ENCODE results near the gene PLAGL2. TPM values are rescaled to one million over a fixed set of nuclear protein-coding genes. Genes with fewer than 3 reads are reported as not detected.
A peak's percentile ranks its signal among the peaks of the same experiment; 100 is the strongest.

The PLAGL2 gene
- total RNA-seq, 1 donor from 2014 or later = 6.7 TPM

DNA sequence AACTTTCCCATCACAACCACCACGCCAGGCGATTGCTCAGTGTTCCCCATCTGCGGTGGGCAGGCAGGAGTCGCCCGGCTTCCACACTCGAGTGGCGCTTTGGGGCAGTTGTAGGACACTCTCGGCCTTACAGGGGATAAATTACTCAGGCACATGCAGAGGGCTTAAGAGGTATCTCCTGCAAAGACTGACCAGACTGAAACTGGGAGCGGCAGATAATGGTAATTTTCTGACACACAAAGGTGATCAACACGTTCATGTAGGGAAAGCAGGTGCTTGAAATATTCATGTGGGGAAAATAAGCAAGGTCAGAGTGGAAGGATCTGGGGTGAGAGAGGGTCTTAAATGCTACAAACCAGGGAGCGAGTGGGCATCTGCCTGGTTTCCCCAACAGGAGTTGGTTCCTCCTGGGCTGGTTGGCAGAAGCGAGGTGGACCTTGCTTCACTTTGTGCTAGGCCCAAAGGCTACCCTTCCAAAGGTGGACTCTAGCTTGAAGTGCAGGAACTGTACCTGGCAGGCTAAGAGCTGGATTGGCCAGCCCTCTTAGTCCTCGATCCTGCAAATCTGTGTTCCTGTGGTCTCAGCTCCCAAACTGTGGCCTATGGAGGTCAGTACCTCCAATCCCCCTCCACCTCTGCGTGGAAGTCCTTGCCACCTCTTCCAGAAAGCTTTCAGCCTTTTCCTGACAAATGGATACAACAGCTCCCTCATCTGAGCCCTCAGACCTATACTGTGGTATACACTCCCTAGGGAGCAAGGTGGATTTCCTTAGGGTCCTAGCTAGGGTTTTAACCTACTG, 16.7 kb downstream of the PLAGL2 start:
- H3K27ac ChIP-seq = peak overlapping the region; percentile 70 to 78
- H3K4me1 ChIP-seq = peaks cover 9 to 20% of the 10 kb centered on the region in 2 donors
- H3K9me3 ChIP-seq = no peaks in the 10 kb centered on the region
- H3K36me3 ChIP-seq = peaks cover 4 to 11% of the 10 kb centered on the region in 2 donors
- H3K4me3 ChIP-seq = peak overlapping the region; percentile 82 to 84
- intact Hi-C loops (cut with DNase I) = no loop called here
- TF ChIP-seq, protein P1, sequence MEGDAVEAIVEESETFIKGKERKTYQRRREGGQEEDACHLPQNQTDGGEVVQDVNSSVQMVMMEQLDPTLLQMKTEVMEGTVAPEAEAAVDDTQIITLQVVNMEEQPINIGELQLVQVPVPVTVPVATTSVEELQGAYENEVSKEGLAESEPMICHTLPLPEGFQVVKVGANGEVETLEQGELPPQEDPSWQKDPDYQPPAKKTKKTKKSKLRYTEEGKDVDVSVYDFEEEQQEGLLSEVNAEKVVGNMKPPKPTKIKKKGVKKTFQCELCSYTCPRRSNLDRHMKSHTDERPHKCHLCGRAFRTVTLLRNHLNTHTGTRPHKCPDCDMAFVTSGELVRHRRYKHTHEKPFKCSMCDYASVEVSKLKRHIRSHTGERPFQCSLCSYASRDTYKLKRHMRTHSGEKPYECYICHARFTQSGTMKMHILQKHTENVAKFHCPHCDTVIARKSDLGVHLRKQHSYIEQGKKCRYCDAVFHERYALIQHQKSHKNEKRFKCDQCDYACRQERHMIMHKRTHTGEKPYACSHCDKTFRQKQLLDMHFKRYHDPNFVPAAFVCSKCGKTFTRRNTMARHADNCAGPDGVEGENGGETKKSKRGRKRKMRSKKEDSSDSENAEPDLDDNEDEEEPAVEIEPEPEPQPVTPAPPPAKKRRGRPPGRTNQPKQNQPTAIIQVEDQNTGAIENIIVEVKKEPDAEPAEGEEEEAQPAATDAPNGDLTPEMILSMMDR (IDR thresholded peaks at IDR 0.05) = no peak
- H3K27me3 ChIP-seq = no peaks in the 10 kb centered on the region
- no peak for DNase-seq (ENCODE audit: low spot score in 2 of 2)

DNA sequence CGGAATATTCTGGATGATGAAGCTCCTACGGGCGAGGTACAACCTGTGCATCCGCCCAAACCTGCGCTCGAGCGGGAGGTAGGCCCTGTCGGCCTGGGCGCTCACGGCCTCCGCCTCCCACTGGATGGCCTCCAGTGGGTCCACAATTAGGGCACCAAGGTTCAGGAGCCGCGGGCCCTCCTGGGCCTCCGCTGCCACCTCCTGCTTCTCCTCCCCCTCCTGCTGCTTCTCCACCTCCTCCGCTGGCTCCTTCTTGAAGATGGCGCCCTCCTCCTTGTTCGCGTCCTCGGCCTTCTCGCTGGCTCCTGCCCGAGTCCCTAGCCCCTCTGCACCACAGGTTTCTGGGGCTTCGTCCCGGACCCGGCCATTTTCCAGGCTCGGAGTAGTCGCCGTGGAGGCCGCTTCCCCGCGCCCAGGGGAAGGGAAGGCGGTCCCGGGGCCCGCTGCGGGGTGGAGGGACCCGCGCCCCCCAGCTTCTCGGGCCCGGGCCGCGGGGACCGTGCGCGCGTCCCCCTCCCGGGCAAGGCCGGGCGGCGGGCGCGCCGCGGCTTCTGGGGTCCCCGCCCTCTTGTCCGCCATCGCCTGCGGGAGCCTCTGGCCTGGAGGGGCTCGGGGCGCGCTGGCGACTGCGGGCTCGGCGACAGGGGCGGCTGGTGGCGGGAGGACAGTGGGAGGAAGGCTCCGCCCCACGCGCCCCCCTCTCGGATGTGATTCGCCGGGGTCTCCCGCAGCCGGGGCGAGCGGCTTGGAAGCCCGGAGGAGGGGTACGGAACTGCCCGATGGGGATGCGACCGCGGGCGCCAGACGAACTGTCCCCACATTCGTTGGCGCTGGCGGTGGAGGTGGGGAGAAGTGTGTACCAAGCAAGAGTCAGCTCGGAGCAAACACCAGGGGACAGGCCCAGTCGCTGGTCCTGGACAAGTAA, 17.6 kb downstream of the PLAGL2 start:
- Histone ChIP-seq H3K4me1 (peaks cover 9 to 20% of the 10 kb centered on the region in 2 donors), H3K4me3 (peak overlapping the region; percentile 82 to 84), H3K9me3 (no peaks in the 10 kb centered on the region), H3K27ac (peak overlapping the region; percentile 70 to 78), H3K27me3 (no peaks in the 10 kb centered on the region), H3K36me3 (peaks cover 0 to 2% of the 10 kb centered on the region in 2 donors)
- TF ChIP-seq, protein P1 (IDR thresholded peaks at IDR 0.05) = no peak
- DNase-seq (ENCODE audit: low spot score in 2 of 2) = no peak
- intact Hi-C loops (cut with DNase I) = no loop called here

DNA sequence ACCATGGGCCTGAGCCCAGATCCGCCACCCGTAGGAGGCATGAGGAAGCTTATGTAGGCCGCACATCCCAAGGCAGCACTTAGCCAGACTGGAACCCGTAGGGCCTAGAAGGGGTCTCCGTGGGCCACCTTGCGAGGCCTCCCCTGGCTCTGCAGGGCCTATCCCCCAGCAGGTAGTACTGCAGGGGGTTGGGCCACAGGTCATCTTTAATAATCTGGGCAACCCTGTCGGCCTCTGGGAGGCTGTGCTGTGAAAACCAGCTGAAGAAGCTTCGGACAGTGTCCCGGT, 18.5 kb downstream of the PLAGL2 start:
- Histone ChIP-seq H3K4me3 (peak overlapping the region in 1 of 2 donors; percentile 82), H3K9me3 (no peaks in the 10 kb centered on the region), H3K4me1 (peaks cover 9 to 20% of the 10 kb centered on the region in 2 donors), H3K27ac (no peak overlapping the region), H3K27me3 (no peaks in the 10 kb centered on the region), H3K36me3 (no peaks in the 10 kb centered on the region)
- intact Hi-C loops (cut with DNase I) = no loop called here
- TF ChIP-seq, protein P1 (IDR thresholded peaks at IDR 0.05) = no peak
- DNase-seq (ENCODE audit: low spot score in 2 of 2) = no peak

DNA sequence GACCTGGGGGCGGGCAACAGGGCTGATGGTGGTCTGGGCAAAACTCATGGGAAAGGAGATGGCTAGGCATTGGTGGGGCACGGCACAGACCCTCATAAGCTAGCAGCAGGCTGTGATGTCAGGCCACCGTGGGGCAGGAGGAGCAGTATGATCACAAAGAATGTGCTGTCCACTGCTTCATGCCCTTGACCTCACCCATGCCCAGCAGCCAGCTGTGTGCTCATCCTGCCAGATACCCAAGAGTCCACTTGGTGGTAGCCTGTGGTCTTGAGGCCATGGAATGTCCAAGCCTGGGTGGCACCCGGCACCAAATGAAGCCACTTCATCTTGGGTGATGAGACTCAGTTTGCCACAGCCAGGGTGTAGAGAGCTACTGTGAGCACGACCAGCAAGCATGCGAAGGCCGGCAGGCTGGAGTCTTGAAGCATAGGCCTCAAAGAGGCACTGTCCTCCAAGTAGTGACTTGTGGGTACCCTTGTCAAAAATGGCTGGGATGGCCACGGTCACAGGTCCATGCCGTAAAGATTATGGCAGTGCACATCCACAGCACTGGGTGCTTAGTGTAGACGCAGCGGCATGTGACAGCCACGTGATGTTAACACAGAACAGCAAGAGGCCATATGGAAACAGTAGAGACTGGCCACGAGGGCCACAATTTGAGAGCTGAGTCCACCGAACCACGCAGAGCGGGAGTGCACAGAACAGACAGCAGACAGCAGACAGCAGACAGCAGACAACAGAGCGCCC, 19.0 kb downstream of the PLAGL2 start:
- Histone ChIP-seq H3K9me3 (no peaks in the 10 kb centered on the region), H3K27me3 (no peaks in the 10 kb centered on the region), H3K36me3 (no peaks in the 10 kb centered on the region), H3K4me3 (peak overlapping the region in 1 of 2 donors; percentile 82), H3K27ac (no peak overlapping the region), H3K4me1 (peaks cover 9 to 20% of the 10 kb centered on the region in 2 donors)
- TF ChIP-seq, protein P1 (IDR thresholded peaks at IDR 0.05) = no peak
- intact Hi-C loops (cut with DNase I) = no loop called here
- no peak for DNase-seq (ENCODE audit: low spot score in 2 of 2)

DNA sequence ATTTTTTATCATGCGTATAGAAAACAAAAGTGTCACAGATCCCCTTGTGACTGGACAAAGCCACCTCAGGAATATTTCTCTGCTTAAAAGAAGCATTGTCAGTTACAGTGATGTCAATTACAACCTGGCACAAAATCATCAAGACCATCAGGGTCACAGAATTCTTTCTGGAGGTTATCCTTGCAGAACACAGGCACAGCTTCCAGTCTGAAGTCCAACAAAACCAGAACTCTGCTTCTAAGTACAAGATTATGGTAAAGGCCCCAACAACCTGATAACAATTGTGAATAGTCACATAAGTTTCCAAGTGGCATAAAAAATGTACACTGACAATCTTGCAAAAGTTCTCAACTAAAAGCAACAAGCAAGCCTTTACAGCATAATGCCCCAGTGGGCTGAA, 21.0 kb downstream of the PLAGL2 start:
- H3K9me3 ChIP-seq = no peaks in the 10 kb centered on the region
- H3K36me3 ChIP-seq = no peaks in the 10 kb centered on the region
- peaks cover 9 to 20% of the 10 kb centered on the region in 2 donors for H3K4me1 ChIP-seq
- TF ChIP-seq, protein P1 (IDR thresholded peaks at IDR 0.05) = no peak
- H3K27ac ChIP-seq = no peak overlapping the region
- intact Hi-C loops (cut with DNase I) = no loop called here
- no peak overlapping the region for H3K4me3 ChIP-seq
- no peaks in the 10 kb centered on the region for H3K27me3 ChIP-seq
- DNase-seq (ENCODE audit: low spot score in 2 of 2) = no peak

Measured in ascending aorta (tissue), 2 donors.